A673 (cell line): ENCODE data around the gene MARK3.

ENCODE experiments used
- EZH2 ChIP-seq: fragments of 200-600 bp; sonication (generic); IDR thresholded peaks from 2 replicates; pipeline ENCODE4 v1.6.1; 2017; ENCODE audit warnings: borderline replicate concordance, low read depth, mild to moderate bottlenecking, mixed read lengths, antibody characterized with exemption, low read length; ENCODE audit not compliant: poor library complexity, severe bottlenecking
- TF ChIP-seq, protein P1 (sequence below): fragments of 300-800, 200-600 bp; sonication (generic); conservative IDR thresholded peaks from 2 replicates; pipeline ENCODE4 v1.5.1; 2017; ENCODE audit warnings: low read depth, mild to moderate bottlenecking, antibody characterized with exemption, low read length, moderate library complexity, mixed read lengths

DNA sequence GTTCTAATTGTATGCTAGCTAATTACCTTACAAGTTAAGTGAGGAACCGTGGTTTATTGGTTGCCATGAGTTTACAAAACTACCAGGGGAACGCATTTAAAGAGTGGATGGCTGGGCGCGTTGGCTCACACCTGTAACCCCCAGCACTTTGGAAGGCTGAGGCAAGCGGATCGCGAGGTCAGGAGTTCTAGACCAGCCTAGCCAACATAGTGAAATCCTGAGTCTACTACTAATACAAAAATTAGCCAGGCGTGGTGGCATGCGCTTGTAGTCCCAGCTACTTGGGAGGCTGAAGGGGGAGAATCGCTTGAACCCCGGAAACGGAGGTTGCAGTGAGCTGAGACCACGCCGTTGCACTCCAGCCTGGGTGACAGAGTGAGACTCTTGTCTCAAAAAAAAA, 49.0 kb upstream of the MARK3 start:
- TF ChIP-seq, protein P1, sequence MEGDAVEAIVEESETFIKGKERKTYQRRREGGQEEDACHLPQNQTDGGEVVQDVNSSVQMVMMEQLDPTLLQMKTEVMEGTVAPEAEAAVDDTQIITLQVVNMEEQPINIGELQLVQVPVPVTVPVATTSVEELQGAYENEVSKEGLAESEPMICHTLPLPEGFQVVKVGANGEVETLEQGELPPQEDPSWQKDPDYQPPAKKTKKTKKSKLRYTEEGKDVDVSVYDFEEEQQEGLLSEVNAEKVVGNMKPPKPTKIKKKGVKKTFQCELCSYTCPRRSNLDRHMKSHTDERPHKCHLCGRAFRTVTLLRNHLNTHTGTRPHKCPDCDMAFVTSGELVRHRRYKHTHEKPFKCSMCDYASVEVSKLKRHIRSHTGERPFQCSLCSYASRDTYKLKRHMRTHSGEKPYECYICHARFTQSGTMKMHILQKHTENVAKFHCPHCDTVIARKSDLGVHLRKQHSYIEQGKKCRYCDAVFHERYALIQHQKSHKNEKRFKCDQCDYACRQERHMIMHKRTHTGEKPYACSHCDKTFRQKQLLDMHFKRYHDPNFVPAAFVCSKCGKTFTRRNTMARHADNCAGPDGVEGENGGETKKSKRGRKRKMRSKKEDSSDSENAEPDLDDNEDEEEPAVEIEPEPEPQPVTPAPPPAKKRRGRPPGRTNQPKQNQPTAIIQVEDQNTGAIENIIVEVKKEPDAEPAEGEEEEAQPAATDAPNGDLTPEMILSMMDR: no peak
- TF ChIP-seq EZH2: no peak
